NCI-H748 (cell line): Measurements from ENCODE around the gene ARHGEF4.

Experiments used
- DNase-seq: peaks from one replicate; lab custom pipeline; 2025; ENCODE audit not compliant: unreplicated experiment; lab: John Stamatoyannopoulos, UW

Gene ARHGEF4

DNA sequence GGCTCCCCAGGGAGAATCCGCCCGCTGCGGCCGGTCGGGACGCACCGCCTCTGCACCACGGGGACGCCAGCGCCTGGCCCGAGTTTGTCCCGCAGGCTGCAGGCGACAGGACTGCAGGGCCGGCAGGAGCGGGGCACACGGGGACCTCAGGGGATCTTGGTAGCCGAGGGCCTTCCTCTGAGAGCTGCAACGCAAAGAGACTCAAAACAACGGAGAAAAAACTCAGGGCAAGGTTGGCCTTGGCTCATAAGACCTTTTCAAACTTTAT lies 79.7 kb downstream of the ARHGEF4 start:
- no peak for DNase-seq

DNA sequence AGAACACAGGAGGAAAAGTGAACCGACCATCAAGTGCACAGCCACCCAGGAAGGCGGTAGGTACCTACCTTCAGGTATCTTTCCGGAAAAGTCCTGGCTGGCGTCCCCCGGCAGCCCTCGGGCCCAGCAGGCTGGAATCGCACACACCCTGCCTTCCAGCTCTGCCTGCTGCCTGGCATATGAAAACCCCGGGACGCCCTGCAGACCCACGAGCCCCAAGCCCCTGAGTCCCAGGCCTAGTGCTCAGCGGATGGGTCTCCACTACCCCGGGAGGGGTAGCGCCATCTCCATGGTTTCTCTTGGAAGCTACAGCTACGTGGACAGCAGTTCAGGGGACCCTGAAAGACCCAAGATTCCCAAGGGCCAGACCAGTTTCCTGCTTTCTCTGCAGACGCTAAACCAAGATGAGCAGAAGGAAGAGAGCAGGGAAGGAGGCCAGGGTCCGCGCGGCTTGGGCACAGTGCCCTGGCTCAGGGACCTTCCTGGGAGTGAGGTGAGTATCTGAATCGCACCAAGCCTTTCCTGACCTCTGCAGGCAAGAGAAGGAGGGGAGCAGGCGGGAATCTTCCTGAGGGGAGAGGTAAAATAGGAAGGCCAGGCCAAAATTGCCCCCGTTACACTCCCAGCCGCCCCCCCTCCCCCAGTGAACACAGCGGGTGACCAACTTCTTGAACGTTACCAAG lies 80.4 kb downstream of the ARHGEF4 start:
- DNase-seq, result no peak

DNA sequence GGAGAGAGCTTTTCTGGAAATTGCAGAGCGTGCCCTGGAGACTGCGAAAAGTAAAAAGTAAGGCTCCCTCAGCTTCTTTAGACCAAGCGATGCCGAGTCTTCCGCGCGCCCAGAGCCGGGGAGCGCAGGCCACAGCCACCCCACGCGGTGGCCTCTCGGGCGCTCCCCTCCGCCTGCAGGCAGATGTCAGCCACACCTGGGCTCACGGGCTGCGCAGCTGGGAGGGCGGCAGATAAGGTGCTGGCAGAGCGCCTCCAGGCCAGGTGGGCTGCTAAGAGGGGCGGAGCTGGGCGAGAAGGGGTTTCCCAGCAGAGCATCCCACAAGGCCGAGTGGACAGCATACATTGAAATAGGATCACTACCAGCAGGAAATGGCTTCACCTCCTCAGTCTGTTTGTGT lies 81.7 kb downstream of the ARHGEF4 start:
- DNase-seq, result no peak

DNA sequence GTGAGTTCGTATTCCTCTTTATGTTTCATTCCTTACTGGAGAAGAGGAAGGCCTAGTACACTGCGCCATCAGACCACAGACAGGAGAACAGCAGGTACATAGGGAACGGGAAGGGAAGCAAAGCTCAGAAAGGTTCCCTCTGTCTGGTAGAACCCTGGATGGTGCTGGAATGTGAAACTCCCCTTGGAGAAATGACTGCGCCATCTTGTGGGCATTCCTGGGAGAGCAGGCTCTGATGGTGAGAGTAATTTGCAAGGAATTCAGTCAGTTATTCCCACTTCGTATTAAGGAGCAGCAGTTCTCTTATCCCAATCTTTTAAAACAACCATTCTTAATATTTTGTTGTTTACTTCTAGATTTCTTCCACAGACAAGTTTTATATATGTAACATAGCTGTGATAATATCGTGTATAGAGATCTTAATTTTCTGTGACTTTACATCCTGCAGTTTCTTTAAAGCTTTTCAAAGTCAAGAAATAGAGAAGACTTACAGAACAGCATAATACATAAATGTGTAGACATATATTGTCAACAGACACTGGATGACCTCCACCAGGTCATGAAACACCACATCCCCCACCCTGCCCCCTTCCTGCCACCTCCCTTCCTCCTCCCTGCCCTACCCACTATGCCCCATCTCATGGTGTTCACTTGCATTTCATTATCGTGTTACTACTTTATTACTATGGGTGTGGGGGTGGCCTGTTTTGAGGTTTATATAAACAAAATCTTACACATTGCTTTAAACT lies 83.9 kb downstream of the ARHGEF4 start:
- peak; percentile 27 for DNase-seq

DNA sequence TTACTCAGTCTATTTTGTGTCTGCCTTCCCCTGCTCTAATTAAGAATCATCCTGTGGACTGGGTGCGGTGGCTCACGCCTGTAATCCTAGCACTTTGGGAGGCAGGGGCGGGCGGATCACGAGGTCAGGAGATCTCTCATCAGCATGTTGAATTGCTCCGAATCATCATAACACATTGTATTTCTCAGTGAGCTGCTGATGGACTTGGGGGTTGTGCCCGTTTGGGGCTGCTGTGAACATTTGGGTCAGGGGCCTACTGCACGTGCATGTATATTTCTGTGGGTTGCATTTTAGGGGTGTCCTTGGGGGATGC lies 84.4 kb downstream of the ARHGEF4 start:
- no peak for DNase-seq

DNA sequence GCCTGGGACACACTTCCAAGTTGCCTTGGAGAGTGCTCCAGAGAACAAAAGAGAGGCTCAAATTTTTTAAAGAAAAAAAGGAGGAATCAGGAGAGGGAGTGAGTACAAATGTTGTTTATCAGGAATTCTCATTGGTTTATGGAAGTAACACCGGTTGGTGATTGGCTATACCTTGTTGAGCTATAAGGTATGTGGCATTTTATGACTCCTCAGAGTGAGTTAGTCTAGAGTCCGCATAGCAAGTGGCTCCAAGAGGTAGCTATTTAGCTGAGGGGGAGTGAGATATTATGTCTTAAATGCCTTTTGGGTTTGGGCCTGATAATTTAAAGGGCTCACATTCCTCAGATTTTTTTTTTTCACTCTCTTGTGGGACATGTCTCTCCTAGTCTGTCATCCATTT lies 85.7 kb downstream of the ARHGEF4 start:
- no peak for DNase-seq

DNA sequence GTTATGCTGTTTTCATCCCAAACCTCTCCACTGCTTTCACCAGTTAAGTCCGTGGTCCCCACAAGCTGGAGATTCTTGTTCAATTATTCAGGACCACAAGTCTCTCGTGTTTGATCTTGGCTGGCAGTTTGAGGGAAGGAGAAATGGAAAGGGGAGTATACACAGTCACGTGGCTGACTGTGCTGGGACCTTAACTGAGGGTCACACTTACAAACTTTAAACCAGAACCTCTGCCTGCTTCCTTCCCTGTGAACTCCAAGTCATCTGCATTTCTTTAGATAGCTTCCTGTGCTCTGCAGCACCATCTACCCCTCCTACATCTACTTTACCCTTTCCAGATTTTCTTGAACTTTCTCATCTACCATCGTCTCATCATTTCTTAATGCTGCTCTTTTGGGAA lies 91.7 kb downstream of the ARHGEF4 start:
- no peak for DNase-seq

DNA sequence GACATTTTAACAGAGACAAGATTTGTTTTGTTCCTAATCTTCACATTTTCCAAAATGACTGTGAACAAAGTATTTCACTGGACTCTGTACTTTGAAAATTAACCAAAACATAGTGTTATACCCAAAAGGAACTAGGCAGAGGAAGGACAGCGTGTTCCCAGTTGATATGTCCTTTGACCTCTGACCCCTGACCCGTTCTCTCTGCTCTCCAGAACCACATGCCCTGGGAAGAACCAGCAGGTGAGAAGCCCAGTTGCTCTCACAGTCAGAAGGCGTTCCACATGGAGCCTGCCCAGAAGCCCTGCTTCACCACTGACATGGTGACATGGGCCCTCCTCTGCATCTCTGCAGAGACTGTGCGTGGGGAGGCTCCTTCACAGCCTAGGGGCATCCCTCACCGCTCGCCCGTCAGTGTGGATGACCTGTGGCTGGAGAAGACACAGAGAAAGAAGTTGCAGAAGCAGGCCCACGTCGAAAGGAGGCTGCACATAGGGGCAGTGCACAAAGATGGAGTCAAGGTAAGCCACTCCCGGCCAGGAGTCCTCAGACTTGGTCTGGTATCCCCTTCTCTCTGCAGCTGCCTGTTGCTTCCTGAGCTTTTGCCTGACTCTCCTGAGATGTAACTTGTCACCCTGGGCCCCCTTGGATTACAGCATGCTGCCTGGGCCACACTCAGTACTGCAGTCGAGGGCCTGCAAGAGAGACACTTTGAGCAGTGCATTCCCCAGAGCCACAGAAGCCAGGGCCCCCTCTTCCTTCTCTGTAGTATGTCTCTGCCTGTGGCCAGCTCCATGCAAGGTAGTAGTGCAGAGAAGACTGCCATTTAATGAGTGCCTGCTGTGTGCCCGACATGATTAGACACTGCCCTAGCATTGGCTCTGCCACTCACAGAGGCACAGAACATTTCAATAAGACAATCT lies 94.3 kb downstream of the ARHGEF4 start:
- DNase-seq, result no peak

DNA sequence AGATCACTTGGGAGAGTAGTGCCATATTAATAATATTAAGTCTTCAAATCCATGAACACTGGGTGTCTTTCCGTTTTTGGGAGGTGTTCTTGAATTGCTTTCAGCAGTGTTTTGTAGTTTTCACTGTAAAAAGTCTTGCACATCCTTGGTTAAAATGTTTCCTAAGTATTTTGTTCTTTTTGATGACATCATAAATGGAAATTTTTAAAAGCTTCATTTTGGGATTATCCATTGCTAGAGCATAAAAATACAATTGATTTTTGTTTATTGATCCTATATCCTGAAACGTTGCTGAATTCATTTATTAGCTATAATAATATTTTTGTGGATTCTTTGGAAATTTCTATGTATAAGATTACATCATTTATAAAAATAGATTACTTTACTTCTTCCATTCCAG lies 96.8 kb downstream of the ARHGEF4 start:
- no peak for DNase-seq

DNA sequence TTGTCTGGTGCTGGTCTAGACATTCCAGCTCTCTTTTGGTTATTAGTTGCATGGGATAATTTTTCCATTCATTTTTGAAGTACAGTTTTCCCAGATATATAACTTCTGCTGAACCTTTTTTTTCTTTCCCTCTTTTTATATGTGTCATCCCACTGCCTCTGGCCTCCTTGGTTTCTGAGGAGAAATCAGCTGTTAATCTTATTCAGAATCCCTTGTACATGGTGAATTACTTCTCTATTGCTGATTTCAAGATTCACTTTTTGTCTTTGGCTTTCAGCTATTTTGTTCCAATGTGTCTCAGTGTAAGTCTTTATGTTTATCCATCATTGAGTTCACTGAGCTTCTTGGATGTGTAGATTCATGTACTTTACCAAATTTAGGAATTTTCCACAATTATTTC lies 99.7 kb downstream of the ARHGEF4 start:
- no peak for DNase-seq

DNA sequence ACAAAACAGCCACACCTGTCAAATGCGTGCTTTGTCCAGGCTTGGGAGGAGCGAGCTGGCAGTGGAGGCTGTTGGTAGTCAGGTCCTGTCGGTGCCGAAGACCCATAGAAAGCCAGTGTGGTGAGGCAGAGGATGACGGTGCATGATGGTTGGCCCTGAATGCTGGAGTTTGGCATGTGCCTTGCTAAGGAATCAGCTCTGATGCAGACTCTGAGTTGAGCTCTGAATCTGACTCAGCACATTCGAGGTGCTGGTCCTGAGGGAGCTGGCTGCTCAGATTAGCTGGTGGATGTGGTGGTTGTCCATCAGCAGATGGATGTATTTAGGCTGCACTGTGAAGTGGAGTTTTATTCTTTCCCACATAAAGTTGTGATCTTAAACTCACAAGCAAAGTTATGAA lies 111.3 kb downstream of the ARHGEF4 start:
- no peak for DNase-seq

DNA sequence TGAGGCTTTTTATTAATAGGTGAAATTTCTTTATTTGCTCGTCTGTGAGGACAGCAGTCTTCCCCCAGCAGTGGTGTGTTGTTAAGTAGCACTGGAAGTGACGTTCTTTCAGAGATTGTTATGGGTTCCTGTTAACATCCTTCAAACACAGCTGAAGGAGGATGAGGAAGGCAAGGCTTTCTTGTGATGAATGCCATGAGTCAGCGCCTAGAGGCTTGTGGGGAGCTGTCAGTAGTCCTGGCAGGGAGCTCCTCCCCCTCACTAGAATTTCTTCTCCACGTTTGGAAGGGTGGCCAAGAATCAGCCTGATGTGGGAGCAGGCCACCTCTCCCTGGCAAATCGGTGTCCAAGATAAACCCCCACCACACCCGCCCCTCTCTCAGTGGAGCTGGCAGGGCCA lies 113.2 kb downstream of the ARHGEF4 start:
- no peak for DNase-seq

DNA sequence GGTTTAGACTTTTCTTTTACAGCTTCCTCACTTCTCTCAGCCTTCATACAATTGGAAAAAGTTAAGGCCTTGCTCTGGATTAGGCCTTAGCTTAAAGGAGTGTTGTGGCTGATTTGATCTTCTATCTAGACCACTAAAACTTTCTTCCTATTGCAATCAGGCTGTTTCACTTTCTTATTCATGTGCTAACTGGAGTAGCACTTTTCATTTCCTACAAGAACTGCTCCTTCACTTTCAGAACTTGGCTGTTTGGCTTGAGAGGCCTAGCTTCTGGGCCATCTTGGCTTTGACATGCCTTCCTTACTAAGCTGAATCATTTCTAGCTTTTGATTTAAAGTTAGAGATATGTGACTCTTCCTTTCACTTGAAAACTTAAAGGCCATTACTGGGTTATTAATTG lies 114.3 kb downstream of the ARHGEF4 start:
- no peak for DNase-seq

DNA sequence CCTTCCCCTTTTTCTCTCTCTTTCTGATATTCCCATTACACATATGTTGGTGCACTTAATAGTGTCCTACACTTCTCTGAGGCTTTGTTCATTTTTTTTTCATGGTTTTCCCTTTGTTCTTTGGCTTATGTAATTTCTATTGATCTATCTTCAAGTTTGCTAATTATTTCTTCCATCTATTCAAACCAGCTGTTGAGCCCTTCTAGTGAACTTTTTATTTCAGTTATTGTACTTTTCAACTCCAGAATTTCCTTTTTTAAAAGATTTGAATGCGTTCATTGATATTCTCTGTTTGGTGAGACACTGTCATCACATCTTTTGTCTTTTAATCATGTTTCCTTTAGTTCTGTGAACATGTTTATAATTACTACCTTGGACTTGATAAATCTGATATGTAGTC lies 118.2 kb downstream of the ARHGEF4 start:
- no peak for DNase-seq

DNA sequence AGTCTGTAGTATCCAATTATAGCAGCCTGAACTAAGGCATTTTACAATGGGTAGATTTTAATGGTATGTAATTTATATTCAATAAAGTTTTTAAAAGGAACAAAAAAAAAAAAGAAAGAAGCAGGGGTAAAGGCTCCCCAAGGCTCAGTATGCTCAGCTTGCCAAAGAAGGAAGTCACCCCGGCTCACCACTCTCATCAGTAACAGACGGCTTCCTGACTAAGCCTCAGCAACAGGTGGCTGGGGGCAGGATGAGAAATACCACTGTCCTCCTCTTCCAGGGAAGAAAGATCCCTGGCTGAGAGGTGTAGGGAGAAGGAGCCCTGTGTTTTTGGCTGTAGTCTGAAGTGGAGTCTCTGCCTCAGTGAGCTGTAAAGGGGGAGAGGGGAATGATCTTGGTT lies 121.2 kb downstream of the ARHGEF4 start:
- DNase-seq, result no peak

DNA sequence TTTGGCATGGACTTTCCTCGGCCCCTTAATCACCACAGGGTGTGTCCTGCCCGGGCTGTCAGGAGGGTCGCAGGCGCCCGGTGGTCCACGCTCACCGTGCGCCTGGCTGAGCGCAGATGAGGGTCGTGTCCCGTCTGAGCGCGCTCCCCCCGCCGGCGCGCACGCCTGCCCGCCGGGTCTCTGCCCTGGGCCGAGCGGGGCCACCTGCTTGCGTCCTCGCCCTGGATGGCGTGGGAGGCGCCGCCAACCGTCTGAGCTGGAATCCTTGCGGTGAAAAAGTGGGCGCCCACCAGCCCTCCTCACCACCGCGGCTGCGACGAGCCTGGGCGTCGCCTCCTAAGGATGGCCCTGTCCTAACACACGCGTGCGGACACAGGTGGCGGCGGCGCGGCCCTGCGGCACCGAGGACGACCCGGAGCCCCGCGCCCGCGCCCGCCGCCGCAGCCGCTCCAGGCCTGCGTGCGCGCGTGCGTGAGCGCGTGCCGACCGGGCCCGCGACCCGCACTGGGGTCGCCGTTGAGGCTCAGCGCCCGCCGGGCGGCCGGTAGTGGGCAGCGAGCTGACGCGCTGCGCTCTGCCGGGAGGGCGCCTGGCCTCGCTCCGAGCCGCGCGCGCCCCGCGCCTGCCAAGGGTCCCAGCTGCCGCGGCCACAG lies 126.6 kb downstream of the ARHGEF4 start:
- peak; percentile 24 for DNase-seq

DNA sequence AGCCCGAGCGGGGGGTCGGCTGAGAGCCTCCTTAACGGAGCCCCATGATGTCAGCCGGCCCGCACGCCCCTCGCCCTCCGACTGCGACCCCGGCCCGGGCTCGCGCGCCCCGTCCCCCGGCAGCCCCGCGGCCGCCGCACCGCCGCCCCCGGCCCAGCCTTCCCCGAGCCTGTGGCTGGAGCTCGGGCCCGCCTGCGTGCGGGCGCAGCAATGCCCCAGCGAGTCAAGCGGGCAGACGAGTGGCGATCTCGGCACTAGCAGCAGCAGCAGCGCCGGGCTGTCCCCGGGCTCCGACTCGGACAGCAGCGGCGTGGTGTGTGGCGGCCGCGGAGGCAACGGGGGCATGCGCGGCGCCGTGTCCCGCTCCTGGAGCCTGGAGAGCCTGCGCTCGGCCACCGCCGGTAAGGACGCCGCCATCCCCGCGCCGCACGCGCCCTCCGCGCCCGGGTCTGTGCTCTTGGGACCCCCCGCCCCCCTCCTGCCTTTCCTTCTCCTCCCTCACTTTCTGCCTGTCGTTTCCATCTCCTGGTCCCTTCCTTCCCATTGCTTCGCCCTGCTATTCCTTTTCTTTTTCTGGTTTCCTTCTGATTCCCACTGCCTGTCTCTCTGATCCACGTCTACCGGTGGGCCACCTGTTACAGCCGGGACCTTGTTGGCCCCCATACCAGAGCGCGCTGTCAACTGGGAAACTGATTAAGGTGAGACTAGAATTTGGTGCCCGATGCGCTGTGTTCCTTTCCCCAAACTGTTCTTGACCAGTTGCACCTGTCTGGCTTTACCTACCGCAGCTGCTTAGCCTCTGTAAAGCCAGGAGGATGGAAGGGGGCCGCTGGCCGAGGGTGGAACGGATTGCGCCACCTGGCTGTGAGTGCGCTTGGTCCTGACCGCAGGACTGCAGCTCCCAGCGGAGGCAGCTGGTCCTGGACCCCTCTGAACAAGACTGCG lies 127.4 kb downstream of the ARHGEF4 start:
- peak; percentile 71 for DNase-seq

DNA sequence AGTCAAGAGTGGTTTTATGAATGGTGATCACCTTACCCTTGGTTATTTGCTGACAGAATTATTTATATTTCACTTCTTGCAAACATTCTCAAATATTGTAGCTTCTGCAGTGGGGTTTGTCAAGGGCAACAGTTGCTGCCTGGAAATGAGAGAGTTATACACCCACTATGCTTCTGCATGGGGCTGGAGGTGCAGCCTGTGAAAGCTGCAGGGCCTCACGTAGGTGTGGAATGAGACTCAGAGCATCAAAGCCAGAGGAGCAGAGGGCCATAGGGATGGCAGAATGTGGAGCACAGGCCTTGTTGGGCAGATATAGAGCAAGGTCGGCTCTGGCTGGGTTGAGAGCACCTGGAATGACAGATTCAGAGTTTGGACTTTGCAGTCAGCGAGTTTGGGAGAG lies 128.2 kb downstream of the ARHGEF4 start:
- no peak for DNase-seq

DNA sequence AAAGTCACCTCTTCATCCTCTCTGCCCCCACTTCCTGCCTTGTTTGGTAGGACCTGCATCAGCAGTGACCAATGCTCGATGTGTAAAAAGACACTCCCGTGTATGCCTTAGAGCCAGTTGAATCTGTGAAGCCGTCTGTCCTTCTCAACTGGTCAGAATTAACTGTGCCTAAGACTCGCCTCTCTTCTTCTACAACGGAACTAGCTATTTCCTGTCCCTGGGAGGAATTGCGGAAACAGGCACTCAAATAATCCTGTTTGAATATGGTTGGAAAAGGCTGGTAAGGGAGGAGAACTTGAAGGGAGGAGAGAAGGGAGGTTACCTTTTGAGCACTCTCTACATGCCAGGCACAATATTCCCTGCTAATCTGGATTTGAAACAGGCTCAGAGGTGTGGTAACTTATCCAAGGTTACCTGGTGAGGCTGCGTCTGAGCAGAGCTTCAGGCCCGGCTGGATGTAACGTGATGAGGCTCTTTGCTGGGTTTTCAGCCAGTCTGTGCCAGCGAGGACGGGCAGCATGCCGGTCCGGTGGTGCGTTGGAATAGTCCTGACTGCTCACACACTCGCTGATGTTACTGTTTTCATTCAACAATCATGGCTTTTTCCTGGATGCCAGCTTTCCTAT lies 129.5 kb downstream of the ARHGEF4 start:
- DNase-seq, result no peak
